HEK293 (cell line): ENCODE results near the gene NFKBIZ.

Experiments used
- CTCF ChIA-PET: fragments of 350-600 bp; formaldehyde crosslinking; extraction: SDS; loops from one replicate; lab custom pipeline; 2021; ENCODE audit warnings: antibody characterized with exemption; lab: Yijun Ruan, JAX
- POLR2A ChIA-PET: fragments of 300-600 bp; formaldehyde crosslinking; extraction: SDS; loops from one replicate; lab custom pipeline; 2020; ENCODE audit warnings: antibody characterized with exemption, inconsistent platforms; lab: Yijun Ruan, JAX
- H3K27ac ChIP-seq: fragments of 200-500 bp; sonication (Bioruptor generic); 2 replicates; pipeline ENCODE4 v1.5.1; 2014; ENCODE audit warnings: low read depth, low read length, control low read depth, inconsistent platforms; ENCODE audit errors: extremely low read depth
- H3K36me3 ChIP-seq, 2 experiments: fragments of 200-500 bp in 1 of 2; sonication (Bioruptor generic) in 1 of 2; 1 replicate in 1 of 2; 2 replicates in 1 of 2; pipeline ENCODE4 v1.5.1; 2014 to 2017; ENCODE audit warnings: inconsistent platforms in 2 of 2, low read length in 2 of 2; ENCODE audit not compliant: control insufficient read depth in 2 of 2, insufficient read depth in 1 of 2
- H3K4me1 ChIP-seq: fragments of 200-500 bp; sonication (Bioruptor generic); 2 replicates; pipeline ENCODE4 v1.5.1; 2014; ENCODE audit warnings: mild to moderate bottlenecking, low read length, inconsistent platforms; ENCODE audit not compliant: control insufficient read depth, insufficient read depth
- H3K4me3 ChIP-seq: 2 replicates; pipeline ENCODE4 v1.5.1; 2011; ENCODE audit warnings: low read depth, mild to moderate bottlenecking, control low read depth, low read length, moderate library complexity
- H3K9me3 ChIP-seq: fragments of 200-500 bp; sonication (Bioruptor generic); 2 replicates; pipeline ENCODE4 v1.5.1; 2014; ENCODE audit warnings: low read depth, low read length, inconsistent platforms; ENCODE audit not compliant: control insufficient read depth, insufficient read depth
- PRDM10 ChIP-seq: fragments of 450-650 bp; formaldehyde crosslinking; IDR thresholded peaks from 2 replicates; pipeline ENCODE4 v1.5.1; 2016; ENCODE audit warnings: missing biosample characterization, missing genetic modification characterization
- PRDM6 ChIP-seq: fragments of 450-650 bp; formaldehyde crosslinking; IDR thresholded peaks from 2 replicates; pipeline ENCODE4 v1.5.1; 2017; ENCODE audit warnings: missing biosample characterization, missing genetic modification characterization
- TCF7L2 ChIP-seq: IDR thresholded peaks from 2 replicates; pipeline ENCODE4 v1.6.1; 2011; ENCODE audit warnings: low read depth, mild to moderate bottlenecking, inconsistent platforms, low read length, moderate library complexity, borderline replicate concordance
- ZNF140 ChIP-seq: fragments of 450-650 bp; formaldehyde crosslinking; IDR thresholded peaks from 2 replicates; pipeline ENCODE4 v1.5.1; 2016; ENCODE audit warnings: missing biosample characterization, missing genetic modification characterization
- ZNF18 ChIP-seq: fragments of 450-650 bp; formaldehyde crosslinking; IDR thresholded peaks from 2 replicates; pipeline ENCODE4 v1.5.1; 2016; ENCODE audit warnings: missing biosample characterization, missing genetic modification characterization
- ZNF248 ChIP-seq: fragments of 450-650 bp; formaldehyde crosslinking; IDR thresholded peaks from 2 replicates; pipeline ENCODE4 v1.5.1; 2017; ENCODE audit warnings: missing biosample characterization, missing genetic modification characterization
- ZNF518A ChIP-seq: fragments of 450-650 bp; formaldehyde crosslinking; conservative IDR thresholded peaks from 2 replicates; pipeline ENCODE4 v1.5.1; 2016; ENCODE audit warnings: low read depth, missing biosample characterization, missing genetic modification characterization
- ZNF521 ChIP-seq: fragments of 450-650 bp; formaldehyde crosslinking; IDR thresholded peaks from 2 replicates; pipeline ENCODE4 v1.5.1; 2017; ENCODE audit warnings: missing biosample characterization, mild to moderate bottlenecking, missing genetic modification characterization
- ZNF610 ChIP-seq: fragments of 450-650 bp; formaldehyde crosslinking; IDR thresholded peaks from 2 replicates; pipeline ENCODE4 v1.5.1; 2016; ENCODE audit warnings: missing biosample characterization, missing genetic modification characterization, borderline replicate concordance
- ZNF645 ChIP-seq: fragments of 450-650 bp; formaldehyde crosslinking; IDR thresholded peaks from 2 replicates; pipeline ENCODE4; 2016; ENCODE audit warnings: missing biosample characterization, missing genetic modification characterization
- ZNF654 ChIP-seq: fragments of 450-650 bp; formaldehyde crosslinking; IDR thresholded peaks from 2 replicates; pipeline ENCODE4 v1.5.1; 2016; ENCODE audit warnings: low read depth, missing biosample characterization, missing genetic modification characterization
- ZNF660 ChIP-seq: fragments of 450-650 bp; IDR thresholded peaks from 2 replicates; pipeline ENCODE4 v1.5.1; 2018; ENCODE audit warnings: missing biosample characterization, mild to moderate bottlenecking, missing genetic modification characterization

The NFKBIZ gene

GRCh38 chr3:101812895-101813294 is 36.4 kb upstream of the NFKBIZ start (continued):
- TF ChIP-seq ZNF645 (tag by site-specific recombination) (no peak), ZNF518A (tag by site-specific recombination) (no peak), ZNF660 (no peak), ZNF610 (tag by site-specific recombination) (no peak)

- H3K4me1 ChIP-seq = no peaks in the 10 kb centered on the region
- H3K4me3 ChIP-seq = no peak overlapping the region
- peaks cover 0 to 16% of the 10 kb centered on the region in 2 experiments; a peak in 1 of 3 replicates for H3K36me3 ChIP-seq
- ChIA-PET POLR2A (no interaction called here), CTCF (interaction anchor here (0.5 to 8.9 kb wide), 13 partner anchors 9 to 660 kb away, joined by 3 to 127 read pairs (median 4); no protein-coding TSS in a partner anchor)
- H3K27ac ChIP-seq = no peak overlapping the region
- no peaks in the 10 kb centered on the region for H3K9me3 ChIP-seq
- no peak for TF ChIP-seq TCF7L2
- TF ChIP-seq ZNF654 (tag by site-specific recombination) = peak; percentile 60
- no peak for TF ChIP-seq ZNF248 (tag by site-specific recombination)
Observed at GRCh38 chr3:101813817-101814440, 35.4 kb upstream of the NFKBIZ start.

- ChIA-PET CTCF (interaction anchor here (0.6 to 8.9 kb wide), 10 partner anchors 8 to 659 kb away, joined by 3 to 127 read pairs (median 4); no protein-coding TSS in a partner anchor), POLR2A (no interaction called here)
- no peak overlapping the region for H3K27ac ChIP-seq
- no peak overlapping the region for H3K4me3 ChIP-seq
- no peaks in the 10 kb centered on the region for H3K9me3 ChIP-seq
- TF ChIP-seq ZNF521 (tag by site-specific recombination) (no peak), ZNF140 (no peak)
- peaks cover 0 to 20% of the 10 kb centered on the region in 2 experiments; a peak in 1 of 3 replicates for H3K36me3 ChIP-seq
- no peaks in the 10 kb centered on the region for H3K4me1 ChIP-seq
Observed at GRCh38 chr3:101814835-101815234, 34.5 kb upstream of the NFKBIZ start.

GRCh38 chr3:101816215-101817149 is 32.8 kb upstream of the NFKBIZ start:
- Histone ChIP-seq H3K4me3 (no peak overlapping the region), H3K27ac (no peak overlapping the region), H3K9me3 (no peaks in the 10 kb centered on the region), H3K4me1 (no peaks in the 10 kb centered on the region), H3K36me3 (peaks cover 0 to 27% of the 10 kb centered on the region in 2 experiments; a peak in 1 of 3 replicates)
- POLR2A ChIA-PET = interaction anchor here (1.5 kb wide), 1 partner anchor 33 kb away, joined by 3 read pairs; the partner anchor contains the start of gene NFKBIZ
- CTCF ChIA-PET = interaction anchor here (0.9 to 2.4 kb wide), 4 partner anchors 12 to 413 kb away, joined by 4 to 13 read pairs (median 6); no protein-coding TSS in a partner anchor
- 0 out of 2 replicates have a peak, but pooled peaks have one; percentile 16 for TF ChIP-seq PRDM6 (tag by site-specific recombination)
- peak; percentile 73 for TF ChIP-seq PRDM10 (tag by site-specific recombination)
- TF ChIP-seq ZNF18 (tag by site-specific recombination) = no peak
